Tongue (tissue), 2 donors: ENCODE results near the gene SDF2L1. TPM values are rescaled to one million over a fixed set of nuclear protein-coding genes. Genes with fewer than 3 reads are reported as not detected.
"Not testable (repeated sequence)": the region's sequence is repeated elsewhere in the genome, so short reads cannot be mapped to it uniquely, and the experiment has no call there.

Source experiments
- DNase-seq: peaks from one replicate; pipeline ENCODE4 v3.0.0-alpha.2; 2015
- total RNA-seq: library from RNA; depleted of rRNA; stranded (reverse); fragments of >200 nt; gene quantifications from one replicate; pipeline ENCODE4 v1.2.3, GENCODE V29; 2014

The SDF2L1 gene
- total RNA-seq, 1 donor from 2014 or later: 15.5 TPM

GRCh38 chr22:21636629-21637218, 5.4 kb upstream of the SDF2L1 start:
- no peak for DNase-seq

GRCh38 chr22:21637450-21637849, 4.7 kb upstream of the SDF2L1 start:
- DNase-seq: not testable (repeated sequence)

- DNase-seq: no peak
Observed at GRCh38 chr22:21639359-21639758, 2.7 kb upstream of the SDF2L1 start.

- DNase-seq: no peak
Observed at GRCh38 chr22:21640810-21641209, 1.3 kb upstream of the SDF2L1 start.

- DNase-seq: peak; percentile 41
Observed at GRCh38 chr22:21641417-21641788, 699 bp upstream of the SDF2L1 start.

GRCh38 chr22:21642584-21643448, 714 bp downstream of the SDF2L1 start:
- peak; percentile 64 for DNase-seq

- DNase-seq: no peak
Observed at GRCh38 chr22:21643533-21644357, 1.6 kb downstream of the SDF2L1 start.

- not testable (repeated sequence) for DNase-seq
Observed at GRCh38 chr22:21645513-21645912, 3.4 kb downstream of the SDF2L1 start.

GRCh38 chr22:21646608-21647590, 4.8 kb downstream of the SDF2L1 start:
- peak; percentile 94 for DNase-seq

GRCh38 chr22:21650280-21650679, 8.2 kb downstream of the SDF2L1 start:
- DNase-seq: no peak

GRCh38 chr22:21650823-21651520, 8.9 kb downstream of the SDF2L1 start:
- no peak for DNase-seq

- peak; percentile 33 for DNase-seq
Observed at GRCh38 chr22:21651521-21652009, 9.5 kb downstream of the SDF2L1 start.

GRCh38 chr22:21652010-21652546, 10.0 kb downstream of the SDF2L1 start:
- peak; percentile 96 for DNase-seq

GRCh38 chr22:21652547-21653545, 10.7 kb downstream of the SDF2L1 start:
- no peak for DNase-seq

- DNase-seq: no peak
Observed at GRCh38 chr22:21657020-21657359, 14.9 kb downstream of the SDF2L1 start.

GRCh38 chr22:21657360-21658032, 15.4 kb downstream of the SDF2L1 start:
- peak; percentile 81 for DNase-seq

GRCh38 chr22:21659864-21660525, 17.9 kb downstream of the SDF2L1 start:
- no peak for DNase-seq

GRCh38 chr22:21660904-21661303, 18.8 kb downstream of the SDF2L1 start:
- no peak for DNase-seq
